Measurements from ENCODE around the gene MAFG. TPM values are rescaled to one million over a fixed set of nuclear protein-coding genes. Genes with fewer than 3 reads are reported as not detected.

Gene MAFG
- 10 to 100 TPM in 4 of 5 donors, 1 to 10 TPM in 1; 2.3 to 30.4 (median 20.3) TPM for total RNA-seq
- 1 to 10 TPM; 7.2 to 8.9 (median 8.1) TPM for polyA plus RNA-seq
- long read RNA-seq, donor 1, full-length matches to known transcripts, result 5 of 5 reads
- long read RNA-seq, donor 1, partial matches to known transcripts, result 0 of 5 reads
- long read RNA-seq, donor 1, other reads (novel, unspliced or antisense), result 0 of 5 reads
- long read RNA-seq, donor 2, full-length matches to known transcripts, result 2 of 15 reads
- long read RNA-seq, donor 2, partial matches to known transcripts, result 13 of 15 reads
- long read RNA-seq, donor 2, other reads (novel, unspliced or antisense), result 0 of 15 reads
- long read RNA-seq, donor 3, full-length matches to known transcripts, result 2 of 2 reads
- long read RNA-seq, donor 3, partial matches to known transcripts, result 0 of 2 reads
- long read RNA-seq, donor 3, other reads (novel, unspliced or antisense), result 0 of 2 reads
- long read RNA-seq, donor 4, result 0 reads
- long read RNA-seq, donor 5, full-length matches to known transcripts, result 3 of 3 reads
- long read RNA-seq, donor 5, partial matches to known transcripts, result 0 of 3 reads
- long read RNA-seq, donor 5, other reads (novel, unspliced or antisense), result 0 of 3 reads
- long read RNA-seq, donor 6, full-length matches to known transcripts, result 8 of 8 reads
- long read RNA-seq, donor 6, partial matches to known transcripts, result 0 of 8 reads
- long read RNA-seq, donor 6, other reads (novel, unspliced or antisense), result 0 of 8 reads
- long read RNA-seq, donor 7, partial matches to known transcripts, result 0 of 2 reads
- long read RNA-seq, donor 7, other reads (novel, unspliced or antisense), result 0 of 2 reads
- long read RNA-seq, donor 8, full-length matches to known transcripts, result 2 of 2 reads
- long read RNA-seq, donor 8, partial matches to known transcripts, result 0 of 2 reads
- long read RNA-seq, donor 8, other reads (novel, unspliced or antisense), result 0 of 2 reads
- long read RNA-seq, donor 9, full-length matches to known transcripts, result 4 of 4 reads
- long read RNA-seq, donor 9, partial matches to known transcripts, result 0 of 4 reads
- long read RNA-seq, donor 9, other reads (novel, unspliced or antisense), result 0 of 4 reads
- long read RNA-seq, donor 10, full-length matches to known transcripts, result 3 of 3 reads
- long read RNA-seq, donor 10, partial matches to known transcripts, result 0 of 3 reads
- long read RNA-seq, donor 10, other reads (novel, unspliced or antisense), result 0 of 3 reads

DNA sequence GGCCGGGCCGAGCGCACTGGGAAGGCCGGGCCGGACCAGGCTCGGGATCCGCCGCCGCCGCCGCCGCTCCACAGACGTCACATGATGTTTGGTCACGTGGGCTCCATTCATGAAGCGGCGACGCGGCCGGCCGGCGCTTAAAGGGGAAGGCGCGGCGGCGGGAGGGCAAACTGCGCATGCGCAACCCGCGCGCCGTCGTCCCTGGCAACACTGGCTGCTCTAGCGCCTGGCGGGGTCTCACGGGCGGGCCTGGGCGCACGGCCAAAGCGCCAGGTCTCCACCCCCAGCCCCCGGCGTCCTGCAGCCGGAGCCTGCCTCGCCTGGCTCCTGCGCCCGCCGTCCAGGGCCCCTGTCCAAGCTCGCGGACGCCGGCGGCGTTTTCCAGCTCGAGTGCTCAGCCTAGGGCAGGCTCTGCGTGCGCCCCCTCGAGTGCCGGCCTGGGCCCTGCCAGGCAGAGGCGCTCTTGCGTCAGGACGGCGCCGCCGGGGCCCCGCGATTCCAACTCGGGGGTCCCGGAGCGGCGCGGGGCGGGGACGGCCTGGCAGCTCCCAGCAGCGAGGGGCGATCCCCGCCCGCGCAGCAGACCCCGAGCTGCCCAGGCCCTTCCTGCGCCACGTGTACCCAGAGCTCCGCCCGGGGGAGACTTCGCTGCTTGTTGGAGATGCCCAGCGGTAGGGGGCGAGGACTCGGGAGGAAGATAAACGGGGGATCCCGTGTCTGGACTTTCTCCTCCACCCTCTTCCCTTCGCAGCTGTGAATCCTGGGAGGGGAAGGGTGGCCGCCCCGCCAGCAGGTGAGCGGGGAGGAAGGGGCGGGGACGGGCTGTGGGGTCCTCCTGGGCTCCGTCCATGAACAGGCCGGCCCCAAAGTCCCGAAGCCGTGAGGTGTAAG is at the start of gene MAFG:
MAFG (minus strand) TSS at position 83 of the 891 bp plus-strand sequence. CDS start 4,550 bp downstream, outside the sequence.
- Histone ChIP-seq H3K27ac (peak within 1 kb of the TSS; percentile 93 to 99 (median 98)), H3K36me3 (peaks cover under 1 to 1% (median under 1%) of the 10 kb centered on the region in 4 donors), H3K4me1 (peaks cover 47 to 55% (median 52%) of the 10 kb centered on the region in 4 donors), H3K27me3 (peaks cover 0 to 39% (median 6%) of the 10 kb centered on the region in 3 donors), H3K9me3 (no peaks in the 10 kb centered on the region), H3K4me3 (peak within 1 kb of the TSS; percentile 92 to 98 (median 94))
- peak; percentile 94 to 99 for DNase-seq
- TF ChIP-seq POLR2A (IDR thresholded peaks at IDR 0.05), result no peak
- peak in 2 of 3 donors; percentile 87 to 88 for TF ChIP-seq POLR2AphosphoS5 (IDR thresholded peaks at IDR 0.05)
- TF ChIP-seq, protein P1, sequence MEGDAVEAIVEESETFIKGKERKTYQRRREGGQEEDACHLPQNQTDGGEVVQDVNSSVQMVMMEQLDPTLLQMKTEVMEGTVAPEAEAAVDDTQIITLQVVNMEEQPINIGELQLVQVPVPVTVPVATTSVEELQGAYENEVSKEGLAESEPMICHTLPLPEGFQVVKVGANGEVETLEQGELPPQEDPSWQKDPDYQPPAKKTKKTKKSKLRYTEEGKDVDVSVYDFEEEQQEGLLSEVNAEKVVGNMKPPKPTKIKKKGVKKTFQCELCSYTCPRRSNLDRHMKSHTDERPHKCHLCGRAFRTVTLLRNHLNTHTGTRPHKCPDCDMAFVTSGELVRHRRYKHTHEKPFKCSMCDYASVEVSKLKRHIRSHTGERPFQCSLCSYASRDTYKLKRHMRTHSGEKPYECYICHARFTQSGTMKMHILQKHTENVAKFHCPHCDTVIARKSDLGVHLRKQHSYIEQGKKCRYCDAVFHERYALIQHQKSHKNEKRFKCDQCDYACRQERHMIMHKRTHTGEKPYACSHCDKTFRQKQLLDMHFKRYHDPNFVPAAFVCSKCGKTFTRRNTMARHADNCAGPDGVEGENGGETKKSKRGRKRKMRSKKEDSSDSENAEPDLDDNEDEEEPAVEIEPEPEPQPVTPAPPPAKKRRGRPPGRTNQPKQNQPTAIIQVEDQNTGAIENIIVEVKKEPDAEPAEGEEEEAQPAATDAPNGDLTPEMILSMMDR (IDR thresholded peaks at IDR 0.05), result peak in 1 of 7 experiments; percentile 8
- WGBS, 5 donors, result 0 to 2% (median 0%) methylated on average over 5 to 98 of the region's 98 CpGs
- intact Hi-C loops (cut with DNase I; ENCODE audit: low total_unique reads), result no loop called here

DNA sequence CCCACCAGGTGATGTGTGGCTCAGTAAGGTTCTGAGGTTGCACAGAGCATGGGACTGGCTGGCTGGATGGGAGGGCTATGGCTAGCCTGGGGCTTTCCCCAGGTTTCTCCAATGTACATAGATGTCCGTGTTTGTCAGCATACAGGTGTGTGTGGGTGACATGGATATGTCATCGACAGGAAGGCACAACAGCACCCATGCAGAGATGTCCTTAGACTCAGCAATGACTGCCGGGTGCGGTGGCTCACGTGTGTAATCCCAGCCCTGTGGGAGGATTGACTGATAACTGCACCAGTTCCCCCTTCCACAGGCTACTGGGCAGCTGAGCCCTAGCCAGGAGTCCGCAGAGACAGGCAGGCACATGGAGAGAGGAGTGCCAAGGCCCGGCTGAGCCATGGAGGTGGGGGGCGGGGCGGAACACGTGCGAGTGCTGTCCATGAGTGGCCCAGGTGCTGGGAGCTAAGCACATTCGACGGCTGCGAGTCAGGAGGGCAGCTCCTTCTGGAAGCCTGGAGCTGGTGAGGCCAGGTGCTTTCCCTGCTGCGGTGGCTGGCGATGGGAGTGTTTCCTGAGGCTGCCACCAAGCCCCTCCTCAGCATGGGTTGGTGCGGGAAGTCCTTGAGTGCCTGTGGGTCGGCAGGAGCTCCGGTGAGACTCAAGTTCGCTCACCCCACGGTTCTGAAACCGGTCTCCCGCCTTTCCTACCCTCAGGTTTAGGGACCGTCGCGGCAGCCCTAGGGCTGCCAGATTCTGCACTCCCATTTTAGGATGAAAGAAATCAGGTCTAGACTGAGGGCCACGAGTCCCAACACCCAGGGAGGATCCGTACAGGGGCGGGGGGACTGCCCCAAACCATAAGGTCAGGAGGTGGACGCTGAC is 49.0 kb upstream of the MAFG start:
- Histone ChIP-seq H3K4me3 (peak overlapping the region; percentile 68 to 96 (median 86)), H3K27me3 (no peaks in the 10 kb centered on the region), H3K4me1 (peaks cover 8 to 44% (median 39%) of the 10 kb centered on the region in 4 donors), H3K27ac (peak overlapping the region; percentile 91 to 98 (median 94)), H3K9me3 (peaks cover 0 to 5% (median 0%) of the 10 kb centered on the region in 4 donors), H3K36me3 (peaks cover 0 to 22% (median 16%) of the 10 kb centered on the region in 4 donors)
- TF ChIP-seq POLR2AphosphoS5 (IDR thresholded peaks at IDR 0.05) (no peak), POLR2A (IDR thresholded peaks at IDR 0.05) (no peak), EP300 (IDR thresholded peaks at IDR 0.05) (no peak)
- TF ChIP-seq, protein P1 (IDR thresholded peaks at IDR 0.05), result no peak
- intact Hi-C loops (cut with DNase I; ENCODE audit: low total_unique reads), result no loop called here
- 7 to 25% (median 21%) methylated on average over 15 to 30 of the region's 30 CpGs for WGBS, 5 donors
- DNase-seq, result peak; percentile 69 to 72

DNA sequence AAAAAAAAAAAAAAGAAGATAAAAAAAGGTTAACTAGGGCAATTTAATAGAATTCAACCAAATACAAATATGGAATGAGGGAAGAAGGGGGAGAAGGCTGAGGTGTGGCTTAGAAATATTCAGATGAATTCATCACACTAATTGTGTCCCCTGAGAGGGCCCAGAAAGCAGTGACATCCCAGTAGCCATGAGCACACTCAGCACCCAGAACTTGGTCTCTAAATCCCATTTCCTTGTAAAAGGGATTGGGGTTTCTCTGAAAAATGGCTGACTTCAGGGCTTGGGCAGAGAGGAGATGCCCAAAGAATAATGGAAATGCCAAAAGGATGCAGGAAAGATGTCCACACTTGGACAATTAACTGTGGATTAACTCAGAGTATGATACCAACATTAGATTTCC is 45.9 kb upstream of the MAFG start:
- intact Hi-C loops (cut with DNase I; ENCODE audit: low total_unique reads), result no loop called here
- TF ChIP-seq, protein P1 (IDR thresholded peaks at IDR 0.05), result no peak
- TF ChIP-seq POLR2A (IDR thresholded peaks at IDR 0.05) (no peak), POLR2AphosphoS5 (IDR thresholded peaks at IDR 0.05) (no peak), EP300 (IDR thresholded peaks at IDR 0.05) (no peak)

More for the DNA sequence above, 45.9 kb upstream of the MAFG start:
- DNase-seq, result no peak
- Histone ChIP-seq H3K4me3 (no peak overlapping the region), H3K4me1 (peaks cover 3 to 21% (median 18%) of the 10 kb centered on the region in 4 donors), H3K36me3 (no peaks in the 10 kb centered on the region), H3K27me3 (peaks cover 0 to 15% (median 0%) of the 10 kb centered on the region in 3 donors), H3K9me3 (peaks cover 0 to 5% (median 0%) of the 10 kb centered on the region in 4 donors), H3K27ac (no peak overlapping the region)
